Endothelial cell of coronary artery (primary cell): Measurements from ENCODE around the gene BLTP3B. TPM values are rescaled to one million over a fixed set of nuclear protein-coding genes. Genes with fewer than 3 reads are reported as not detected.

Experiments used
- total RNA-seq: library from RNA; depleted of rRNA; stranded (reverse); fragments of >200 nt; gene quantifications from 2 replicates; pipeline ENCODE4 v1.2.3, GENCODE V29; 2014

BLTP3B gene, protein sequence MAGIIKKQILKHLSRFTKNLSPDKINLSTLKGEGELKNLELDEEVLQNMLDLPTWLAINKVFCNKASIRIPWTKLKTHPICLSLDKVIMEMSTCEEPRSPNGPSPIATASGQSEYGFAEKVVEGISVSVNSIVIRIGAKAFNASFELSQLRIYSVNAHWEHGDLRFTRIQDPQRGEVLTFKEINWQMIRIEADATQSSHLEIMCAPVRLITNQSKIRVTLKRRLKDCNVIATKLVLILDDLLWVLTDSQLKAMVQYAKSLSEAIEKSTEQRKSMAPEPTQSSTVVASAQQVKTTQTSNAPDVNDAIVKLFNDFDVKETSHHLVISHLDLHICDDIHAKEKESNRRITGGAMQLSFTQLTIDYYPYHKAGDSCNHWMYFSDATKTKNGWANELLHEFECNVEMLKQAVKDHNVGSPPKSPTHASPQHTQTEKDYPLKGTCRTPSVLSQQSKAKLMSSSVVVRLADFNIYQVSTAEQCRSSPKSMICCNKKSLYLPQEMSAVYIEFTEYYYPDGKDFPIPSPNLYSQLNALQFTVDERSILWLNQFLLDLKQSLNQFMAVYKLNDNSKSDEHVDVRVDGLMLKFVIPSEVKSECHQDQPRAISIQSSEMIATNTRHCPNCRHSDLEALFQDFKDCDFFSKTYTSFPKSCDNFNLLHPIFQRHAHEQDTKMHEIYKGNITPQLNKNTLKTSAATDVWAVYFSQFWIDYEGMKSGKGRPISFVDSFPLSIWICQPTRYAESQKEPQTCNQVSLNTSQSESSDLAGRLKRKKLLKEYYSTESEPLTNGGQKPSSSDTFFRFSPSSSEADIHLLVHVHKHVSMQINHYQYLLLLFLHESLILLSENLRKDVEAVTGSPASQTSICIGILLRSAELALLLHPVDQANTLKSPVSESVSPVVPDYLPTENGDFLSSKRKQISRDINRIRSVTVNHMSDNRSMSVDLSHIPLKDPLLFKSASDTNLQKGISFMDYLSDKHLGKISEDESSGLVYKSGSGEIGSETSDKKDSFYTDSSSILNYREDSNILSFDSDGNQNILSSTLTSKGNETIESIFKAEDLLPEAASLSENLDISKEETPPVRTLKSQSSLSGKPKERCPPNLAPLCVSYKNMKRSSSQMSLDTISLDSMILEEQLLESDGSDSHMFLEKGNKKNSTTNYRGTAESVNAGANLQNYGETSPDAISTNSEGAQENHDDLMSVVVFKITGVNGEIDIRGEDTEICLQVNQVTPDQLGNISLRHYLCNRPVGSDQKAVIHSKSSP (N-terminal part only)
- total RNA-seq: 13.4 and 14.0 TPM in 2 replicates

GRCh38 chr12:100142851-100143559, at the start of gene BLTP3B:
Gene BLTP3B, minus strand, starts transcription at chr12:100142874. Its CDS starts 239 bp downstream, at chr12:100142635.

Other genes starting within 250 kb of the BLTP3B start
- gene ANKS1B, start 157.9 kb downstream of the BLTP3B start, total RNA-seq: 0.09 TPM in 1 of 2 replicates, not detected in the other
- gene ACTR6, start 57.9 kb upstream of the BLTP3B start, total RNA-seq: 10.5 and 11.1 TPM in 2 replicates
- 0.54 and 0.75 TPM in 2 replicates for gene DEPDC4, start 124.2 kb upstream of the BLTP3B start, total RNA-seq
- gene SCYL2, start 124.3 kb upstream of the BLTP3B start, total RNA-seq: 31.8 and 33.8 TPM in 2 replicates
- not detected in 2 replicates for gene SLC17A8, start 214.2 kb upstream of the BLTP3B start, total RNA-seq